DND-41 (cell line): ENCODE measurements around the gene GRIK4.

Source experiments
- ATAC-seq: fragments of 200-7000 bp; cut with Tn5 transposase; 3 replicates; pipeline ENCODE4 v1.9.1; 2021; ENCODE audit warnings: low read depth; ENCODE audit not compliant: insufficient read depth
- DNase-seq: peaks from one replicate; pipeline ENCODE4 v3.0.0-alpha.2; 2020
- H2AFZ ChIP-seq: 2 replicates; pipeline ENCODE4 v1.6.0; 2012; ENCODE audit warnings: low read depth, low read length
- H3K27ac ChIP-seq: 2 replicates; pipeline ENCODE4 v1.5.1; 2012; ENCODE audit warnings: low read length, inconsistent platforms
- H3K27me3 ChIP-seq: fragments of 200-600 bp; sonication (generic); 2 replicates; pipeline ENCODE4 v1.6.0; 2012; ENCODE audit warnings: low read length, mild to moderate bottlenecking, inconsistent platforms; ENCODE audit not compliant: insufficient read depth, poor library complexity
- H3K36me3 ChIP-seq: 2 replicates; pipeline ENCODE4 v1.5.1; 2012; ENCODE audit warnings: low read length, inconsistent platforms; ENCODE audit not compliant: insufficient read depth
- H3K4me1 ChIP-seq: 2 replicates; pipeline ENCODE4 v1.5.1; 2012; ENCODE audit warnings: mild to moderate bottlenecking, low read length; ENCODE audit not compliant: insufficient read depth
- H3K4me2 ChIP-seq: 2 replicates; pipeline ENCODE4 v1.6.0; 2012; ENCODE audit warnings: mild to moderate bottlenecking, moderate library complexity, low read length, inconsistent platforms; ENCODE audit not compliant: insufficient read depth
- H3K4me3 ChIP-seq, 2 experiments: fragments of 200-600 bp in 1 of 2; shearing (Covaris generic) in 1 of 2; 2 replicates each; pipeline ENCODE4 v1.5.1; 2012 to 2016; ENCODE audit warnings: inconsistent platforms in 2 of 2, low read length in 2 of 2, mild to moderate bottlenecking in 2 of 2, low read depth in 1 of 2, moderate library complexity in 1 of 2
- H3K79me2 ChIP-seq: 2 replicates; pipeline ENCODE4 v1.6.0; 2012; ENCODE audit warnings: low read length, inconsistent platforms; ENCODE audit not compliant: insufficient read depth
- H3K9ac ChIP-seq: 2 replicates; pipeline ENCODE4 v1.6.0; 2012; ENCODE audit warnings: low read depth, mild to moderate bottlenecking, inconsistent platforms, low read length, moderate library complexity
- H3K9me3 ChIP-seq: 2 replicates; pipeline ENCODE4 v1.5.1; 2012; ENCODE audit warnings: low read length, moderate library complexity, mild to moderate bottlenecking, inconsistent platforms; ENCODE audit not compliant: insufficient read depth, severe bottlenecking
- H4K20me1 ChIP-seq: 2 replicates; pipeline ENCODE4 v1.6.0; 2012; ENCODE audit warnings: low read length; ENCODE audit not compliant: insufficient read depth
- EZH2 ChIP-seq: IDR thresholded peaks from 3 replicates; pipeline ENCODE4 v1.6.1; 2012; ENCODE audit warnings: borderline replicate concordance, low read depth, mild to moderate bottlenecking, moderate library complexity, low read length, inconsistent platforms; ENCODE audit not compliant: severe bottlenecking
- TF ChIP-seq, protein P1 (sequence below): IDR thresholded peaks from 2 replicates; pipeline ENCODE4 v1.5.1; 2012; ENCODE audit warnings: borderline replicate concordance, low read length, moderate library complexity, mild to moderate bottlenecking; ENCODE audit not compliant: poor library complexity, severe bottlenecking; ENCODE audit errors: extremely low read depth

GRIK4 gene

DNA sequence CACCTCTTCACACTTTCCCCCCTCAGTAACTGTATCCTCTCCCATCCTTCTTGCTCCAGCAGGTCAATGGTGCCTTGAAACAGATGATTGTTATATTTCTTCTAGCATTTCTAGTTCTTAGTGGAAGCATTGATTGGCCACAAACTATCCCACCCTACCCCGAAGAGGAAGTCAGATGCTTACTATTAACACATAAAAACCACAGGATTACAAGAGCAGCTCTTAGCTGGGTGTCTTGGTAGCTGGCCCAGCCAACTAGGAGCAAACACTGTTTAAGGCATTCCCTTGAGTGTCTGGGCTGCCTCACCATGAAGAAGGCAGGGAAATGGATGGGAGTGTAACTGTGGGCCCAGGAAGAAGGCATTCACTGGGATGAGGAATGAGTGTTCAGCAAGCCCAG lies 176.6 kb downstream of the GRIK4 start:
- no peak for TF ChIP-seq EZH2
- TF ChIP-seq, protein P1, sequence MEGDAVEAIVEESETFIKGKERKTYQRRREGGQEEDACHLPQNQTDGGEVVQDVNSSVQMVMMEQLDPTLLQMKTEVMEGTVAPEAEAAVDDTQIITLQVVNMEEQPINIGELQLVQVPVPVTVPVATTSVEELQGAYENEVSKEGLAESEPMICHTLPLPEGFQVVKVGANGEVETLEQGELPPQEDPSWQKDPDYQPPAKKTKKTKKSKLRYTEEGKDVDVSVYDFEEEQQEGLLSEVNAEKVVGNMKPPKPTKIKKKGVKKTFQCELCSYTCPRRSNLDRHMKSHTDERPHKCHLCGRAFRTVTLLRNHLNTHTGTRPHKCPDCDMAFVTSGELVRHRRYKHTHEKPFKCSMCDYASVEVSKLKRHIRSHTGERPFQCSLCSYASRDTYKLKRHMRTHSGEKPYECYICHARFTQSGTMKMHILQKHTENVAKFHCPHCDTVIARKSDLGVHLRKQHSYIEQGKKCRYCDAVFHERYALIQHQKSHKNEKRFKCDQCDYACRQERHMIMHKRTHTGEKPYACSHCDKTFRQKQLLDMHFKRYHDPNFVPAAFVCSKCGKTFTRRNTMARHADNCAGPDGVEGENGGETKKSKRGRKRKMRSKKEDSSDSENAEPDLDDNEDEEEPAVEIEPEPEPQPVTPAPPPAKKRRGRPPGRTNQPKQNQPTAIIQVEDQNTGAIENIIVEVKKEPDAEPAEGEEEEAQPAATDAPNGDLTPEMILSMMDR = no peak

DNA sequence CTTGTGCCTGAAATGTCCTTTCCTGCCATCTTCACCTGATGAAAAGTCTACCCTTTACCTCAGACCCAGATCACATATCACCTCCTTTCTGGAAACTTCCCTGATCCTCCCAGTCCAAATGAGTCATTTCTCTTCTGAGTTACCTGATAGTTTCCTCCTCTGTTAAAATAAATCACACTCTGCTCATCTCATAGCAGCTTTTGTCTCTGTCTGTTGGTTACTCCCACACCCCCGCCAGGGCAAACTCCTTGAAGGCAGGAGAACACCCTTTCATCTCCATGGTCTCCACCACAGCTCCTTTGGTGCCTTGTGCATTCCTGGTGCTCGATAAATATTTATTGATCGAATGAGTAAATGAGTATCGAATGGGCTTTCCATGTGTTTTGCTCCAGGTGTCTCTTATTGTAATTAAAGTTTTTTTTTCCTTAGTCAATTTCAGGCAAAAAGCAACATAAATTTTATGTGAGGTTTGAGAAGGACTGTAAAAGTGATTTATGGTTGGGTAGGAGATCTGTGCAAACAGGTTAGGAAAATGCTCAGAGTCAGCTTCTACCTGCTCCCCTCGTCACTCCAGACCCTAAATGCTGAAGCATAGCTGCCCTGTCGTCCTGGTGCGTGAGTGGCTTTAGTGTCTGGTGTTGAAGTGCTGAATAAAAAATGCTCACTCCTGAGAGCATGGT lies 178.2 kb downstream of the GRIK4 start:
- Histone ChIP-seq H2AFZ (no peak overlapping the region), H3K4me1 (no peaks in the 10 kb centered on the region), H3K79me2 (no peaks in the 10 kb centered on the region), H3K9me3 (no peaks in the 10 kb centered on the region), H3K4me3 (no peak overlapping the region), H3K27ac (no peak overlapping the region), H3K4me2 (no peak overlapping the region), H4K20me1 (no peaks in the 10 kb centered on the region; the same call in 1 of the 2 replicates), H3K36me3 (no peaks in the 10 kb centered on the region), H3K9ac (no peak overlapping the region), H3K27me3 (peaks cover 37% of the 10 kb centered on the region)
- TF ChIP-seq, protein P1 = no peak
- no peak for TF ChIP-seq EZH2
- no peak for DNase-seq
- ATAC-seq = no peak

More for the DNA sequence above, 176.6 kb downstream of the GRIK4 start:
- no peak overlapping the region for H3K27ac ChIP-seq
- H3K4me2 ChIP-seq = no peak overlapping the region
- no peaks in the 10 kb centered on the region for H3K4me1 ChIP-seq
- no peaks in the 10 kb centered on the region; the same call in 1 of the 2 replicates for H4K20me1 ChIP-seq
- no peak overlapping the region for H3K9ac ChIP-seq
- no peak for ATAC-seq
- no peak for DNase-seq
- H3K9me3 ChIP-seq = no peaks in the 10 kb centered on the region
- H3K36me3 ChIP-seq = no peaks in the 10 kb centered on the region
- H3K4me3 ChIP-seq = no peak overlapping the region
- H3K27me3 ChIP-seq = peaks cover 37% of the 10 kb centered on the region
- H2AFZ ChIP-seq = no peak overlapping the region
- H3K79me2 ChIP-seq = no peaks in the 10 kb centered on the region

DNA sequence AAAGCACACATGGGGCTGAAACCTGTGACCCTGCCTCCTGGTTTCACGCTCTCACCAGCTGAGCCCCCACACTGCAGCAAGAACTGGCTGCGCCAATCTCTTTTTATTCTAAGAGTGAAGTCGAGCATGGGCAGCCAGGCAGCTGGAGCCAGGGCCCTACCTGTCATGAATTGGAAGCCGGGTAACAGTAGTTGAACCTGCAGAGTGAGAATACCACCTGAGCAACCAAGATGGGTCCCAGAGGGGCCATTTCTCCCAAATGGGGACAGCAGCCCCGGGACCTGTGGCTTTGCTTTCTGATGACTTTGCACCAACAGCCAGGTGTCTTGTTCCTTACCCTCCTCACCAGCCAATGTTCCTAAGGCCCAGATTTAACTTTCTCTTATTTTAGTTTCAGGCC lies 178.9 kb downstream of the GRIK4 start:
- Histone ChIP-seq H3K9me3 (no peaks in the 10 kb centered on the region), H3K4me2 (no peak overlapping the region), H2AFZ (no peak overlapping the region), H3K27ac (no peak overlapping the region), H3K9ac (no peak overlapping the region), H3K4me1 (no peaks in the 10 kb centered on the region), H3K27me3 (peaks cover 37% of the 10 kb centered on the region), H4K20me1 (peaks cover 3% of the 10 kb centered on the region; the same call in 1 of the 2 replicates), H3K4me3 (no peak overlapping the region), H3K79me2 (no peaks in the 10 kb centered on the region), H3K36me3 (no peaks in the 10 kb centered on the region)
- DNase-seq (no peak), ATAC-seq (no peak)
- TF ChIP-seq EZH2 = no peak
- TF ChIP-seq, protein P1 = no peak
